NT2/D1 (cell line): Measurements from ENCODE around the gene PRRG3.

Experiments used
- YY1 ChIP-seq: IDR thresholded peaks from 2 replicates; pipeline ENCODE4 v1.6.1; 2011; ENCODE audit not compliant: insufficient read length, insufficient read depth
- ZNF274 ChIP-seq: IDR thresholded peaks from 2 replicates; pipeline ENCODE4 v1.6.1; 2011; ENCODE audit warnings: mild to moderate bottlenecking, low read depth, low read length

GRCh38 chrX:151710457-151710856 lies 15.2 kb downstream of the PRRG3 start:
- TF ChIP-seq YY1: no peak
- TF ChIP-seq ZNF274: no peak
